NAMALWA (cell line): ENCODE measurements around the gene GRM7.

ENCODE experiments used
- DNase-seq: peaks from one replicate; pipeline ENCODE4 v3.0.0-alpha.2; 2015; ENCODE audit warnings: low spot score

The GRM7 gene

DNA sequence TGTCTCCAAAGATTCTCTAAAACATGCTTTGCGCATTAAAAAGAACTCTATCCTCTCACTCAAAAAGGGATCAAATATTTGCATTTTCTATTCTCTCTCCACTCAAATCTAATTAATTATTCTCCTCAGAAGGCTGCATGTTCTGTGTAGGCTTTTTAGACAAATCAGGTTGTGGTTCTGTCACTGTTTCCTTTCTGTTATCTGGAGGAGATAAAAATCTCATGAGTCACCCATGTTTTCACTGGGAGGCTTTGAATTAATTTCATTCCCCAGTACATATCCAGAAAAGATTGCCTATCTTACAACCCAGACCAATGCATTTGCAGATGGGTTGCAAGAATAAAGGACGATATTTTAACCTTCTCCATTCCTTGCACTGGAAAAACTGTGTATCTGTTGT, 446.5 kb downstream of the GRM7 start:
- no peak for DNase-seq

DNA sequence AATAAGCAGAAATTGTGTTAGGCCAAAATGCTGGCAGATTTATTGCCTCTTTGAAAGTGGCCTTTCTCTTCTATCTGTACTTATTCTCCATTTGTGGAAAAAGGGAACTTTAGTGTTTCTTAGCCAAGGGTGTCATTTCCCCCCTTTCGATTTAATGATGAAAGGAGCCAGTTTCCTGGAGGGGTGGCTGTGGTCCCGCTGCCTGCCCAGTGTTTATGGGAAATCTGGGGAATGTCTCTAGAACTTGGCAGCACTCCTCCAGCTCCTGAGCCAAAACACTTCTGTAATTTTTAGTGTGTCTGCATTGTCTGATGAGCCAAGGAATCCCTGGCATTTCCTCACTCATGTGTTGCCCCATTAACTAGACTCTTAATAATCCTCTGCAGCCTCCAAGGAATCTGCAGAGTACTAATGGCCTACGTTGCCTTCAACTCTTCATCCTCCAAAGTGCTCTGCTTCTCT, 448.8 kb downstream of the GRM7 start:
- DNase-seq = no peak

DNA sequence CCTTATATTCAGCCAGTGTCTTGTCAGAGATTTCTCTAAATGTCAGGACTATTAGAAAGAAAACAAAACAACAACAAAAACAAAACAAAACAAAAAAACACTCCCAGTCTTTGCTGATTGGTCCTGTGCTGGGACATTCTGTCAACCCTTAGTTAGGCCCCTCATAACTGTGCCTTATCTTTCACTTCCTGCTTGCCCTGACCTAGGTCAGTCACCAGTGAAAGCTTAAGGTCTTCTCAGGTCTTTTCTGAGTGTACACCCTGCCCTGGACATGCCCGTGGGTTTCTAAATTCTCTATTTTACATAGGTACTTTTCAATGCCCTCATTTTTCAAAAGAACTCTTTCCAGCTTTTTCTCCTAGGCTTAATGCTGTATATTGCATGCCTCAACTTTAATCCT, 454.1 kb downstream of the GRM7 start:
- DNase-seq = no peak

- DNase-seq = no peak
Measured at GRCh38 chr3:7322957-7323669, 462.2 kb downstream of the GRM7 start.

DNA sequence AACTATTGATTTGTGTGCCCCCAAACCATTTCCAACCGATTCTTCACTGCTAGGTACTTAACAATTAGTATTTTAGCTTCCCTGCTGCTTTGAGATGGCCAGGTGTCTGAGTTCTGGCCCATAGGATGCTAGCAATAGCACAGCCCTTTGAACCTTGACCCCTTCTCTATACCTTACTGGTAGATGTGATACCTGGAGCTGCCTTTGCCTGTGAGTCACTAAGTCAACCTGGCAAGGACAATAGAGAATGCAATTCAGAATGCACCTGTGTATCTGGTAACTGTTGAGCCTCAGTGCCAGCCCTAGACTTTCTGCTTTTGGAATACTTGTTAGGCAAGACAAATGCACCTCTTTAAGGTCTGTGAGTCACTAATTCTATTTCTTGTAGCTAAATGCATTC, 467.4 kb downstream of the GRM7 start:
- no peak for DNase-seq

DNA sequence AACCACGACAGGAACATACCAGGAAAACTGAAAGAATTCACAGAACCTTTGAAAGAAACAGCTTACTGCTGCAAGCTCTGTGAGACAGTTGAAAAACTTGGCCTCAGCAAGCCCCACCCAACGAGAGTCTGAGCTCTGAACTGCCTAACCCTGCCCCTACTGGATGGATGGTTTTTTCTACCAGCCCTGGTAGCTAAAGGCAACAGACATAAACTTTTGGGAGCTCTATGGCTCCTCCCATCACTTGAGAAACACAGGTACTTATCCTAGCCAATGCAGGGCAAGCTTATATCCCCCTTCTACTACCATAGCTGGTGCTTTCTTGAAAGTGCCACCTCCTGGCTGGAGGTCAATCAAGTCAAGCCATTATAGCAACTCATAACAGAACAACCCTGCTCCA, 471.8 kb downstream of the GRM7 start:
- DNase-seq = no peak

DNA sequence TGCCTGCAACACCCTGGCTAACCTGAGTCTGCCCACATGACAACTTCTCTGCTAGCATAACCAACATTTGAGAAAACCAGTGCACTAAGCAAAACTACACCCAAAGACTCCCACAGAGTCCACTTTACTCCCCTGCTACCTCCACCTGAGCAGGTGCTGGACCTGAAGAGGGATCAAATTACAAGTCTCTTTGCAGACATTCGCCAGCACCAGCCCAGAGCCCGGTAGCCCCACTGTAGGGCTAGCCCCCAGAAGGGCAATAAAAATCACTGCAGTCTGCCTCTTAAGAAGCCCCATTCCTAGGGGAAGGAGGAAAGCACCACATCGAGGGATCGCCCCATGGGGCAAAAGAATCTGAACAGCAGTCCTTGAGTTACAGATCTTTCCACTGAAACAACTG, 472.2 kb downstream of the GRM7 start:
- no peak for DNase-seq

- DNase-seq = no peak
Measured at GRCh38 chr3:7340795-7341194, 479.9 kb downstream of the GRM7 start.

- DNase-seq = no peak
Measured at GRCh38 chr3:7346364-7346763, 485.4 kb downstream of the GRM7 start.

DNA sequence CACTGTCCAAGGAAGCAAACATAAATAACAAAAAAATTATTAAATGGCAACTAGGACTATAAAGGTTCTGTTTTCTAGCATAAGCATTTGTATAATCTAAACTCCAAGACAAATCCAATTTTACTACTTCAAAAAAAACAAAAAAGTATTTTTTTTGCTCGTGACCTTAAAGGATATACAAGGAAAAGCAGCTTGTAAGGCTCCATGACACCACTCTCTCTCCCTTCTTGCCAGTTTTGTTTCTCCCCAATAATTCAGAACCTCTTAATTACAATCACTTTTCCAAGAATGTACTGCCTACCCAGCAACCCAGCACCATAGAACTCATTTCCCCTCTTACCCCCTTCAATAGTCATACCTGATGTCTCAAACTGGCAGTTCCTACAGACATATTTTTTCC, 496.2 kb downstream of the GRM7 start:
- DNase-seq = no peak

DNA sequence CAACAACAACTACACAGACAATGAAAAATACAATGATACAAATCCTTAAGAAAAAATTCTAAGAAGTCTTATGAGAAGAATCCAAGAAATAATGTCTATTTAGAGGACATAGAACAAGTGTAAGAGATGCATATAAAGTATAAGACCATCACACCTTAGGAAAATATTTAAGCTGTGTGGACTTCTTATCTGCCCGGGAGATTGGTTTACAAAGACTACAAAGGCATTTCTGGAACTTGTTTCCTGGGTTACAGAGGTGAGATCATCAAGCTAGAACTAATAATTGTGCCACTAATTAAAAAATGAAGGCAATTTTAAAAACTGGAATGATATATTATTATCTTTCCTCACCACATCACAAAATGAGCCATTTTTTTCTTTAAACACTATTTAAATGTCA, 507.1 kb downstream of the GRM7 start:
- no peak for DNase-seq

DNA sequence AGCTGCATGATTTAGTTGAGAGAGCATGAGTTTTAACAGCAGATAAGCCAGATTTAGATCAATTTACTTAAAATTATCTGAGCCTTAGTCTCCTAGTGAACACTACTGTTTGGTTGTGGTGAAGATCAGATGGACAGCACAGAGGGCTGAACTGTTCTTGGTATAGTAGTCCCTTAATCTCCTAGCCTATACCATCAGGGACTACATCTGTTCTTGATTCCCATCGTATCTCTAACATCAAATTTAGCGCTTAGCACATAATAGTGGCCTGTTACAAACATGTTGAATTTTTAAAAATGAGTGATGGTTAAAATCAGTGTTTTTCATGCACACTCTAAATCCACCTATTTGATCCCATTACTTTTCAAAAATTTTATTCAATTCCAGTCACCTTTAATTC, 507.7 kb downstream of the GRM7 start:
- no peak for DNase-seq

DNA sequence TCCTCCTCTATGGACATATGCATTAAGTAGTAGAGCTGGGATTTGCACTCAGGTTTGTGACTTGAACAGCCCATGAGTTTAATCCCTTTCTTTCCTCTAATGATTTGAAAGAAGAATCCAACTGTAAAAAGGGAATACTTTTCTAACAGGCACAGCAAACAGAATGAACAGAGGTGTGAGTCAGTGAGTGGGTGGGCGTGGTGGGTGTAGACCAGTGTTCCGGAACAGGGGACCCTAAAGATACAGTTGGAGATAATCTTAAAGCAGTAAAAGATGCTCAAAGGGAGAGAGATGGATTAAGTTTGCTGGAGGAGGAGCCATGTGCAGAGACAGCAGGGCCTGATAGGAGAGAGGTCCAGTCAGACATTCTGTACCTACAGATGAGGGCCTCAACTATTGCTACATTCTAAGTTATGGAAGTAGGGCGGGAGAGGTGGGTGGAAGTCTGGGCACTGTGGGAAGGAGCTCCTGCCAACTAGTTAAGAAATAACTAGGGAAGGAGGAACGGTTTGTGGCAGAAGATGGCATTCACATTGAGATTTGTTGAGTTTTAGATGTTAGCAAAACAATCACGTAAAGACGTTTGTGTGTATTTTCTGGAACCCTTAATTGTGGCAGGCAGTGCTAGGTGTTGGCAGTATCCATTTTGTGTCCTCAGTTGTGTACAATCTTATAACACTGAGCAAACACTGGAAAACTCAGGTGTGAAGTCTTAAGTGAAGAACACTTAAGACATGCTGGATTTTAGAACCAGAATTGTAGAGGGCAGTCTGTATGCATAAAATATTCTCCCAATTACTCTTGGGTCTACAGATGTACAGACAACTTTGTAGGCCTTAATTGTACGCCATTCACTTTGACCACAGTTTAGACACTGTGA, 511.0 kb downstream of the GRM7 start:
- DNase-seq = no peak

DNA sequence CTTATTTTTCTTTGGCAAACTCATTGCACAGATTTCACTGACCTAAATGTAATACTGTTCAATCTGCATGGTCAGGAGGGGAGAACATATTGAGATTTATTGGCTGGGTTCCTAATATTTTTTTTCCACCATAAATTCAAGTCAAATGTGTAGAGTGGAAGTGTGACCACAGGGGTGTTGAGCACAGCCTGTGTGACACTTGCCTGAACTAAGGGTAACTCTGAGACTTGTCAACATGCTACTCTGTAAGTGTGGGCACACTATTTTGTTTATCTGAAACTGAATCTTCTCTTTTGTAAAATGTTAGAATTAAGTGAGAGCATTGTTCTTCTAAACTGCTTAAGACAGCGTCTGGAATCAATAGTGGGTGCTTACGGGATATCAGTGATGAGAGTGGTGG, 516.2 kb downstream of the GRM7 start:
- no peak for DNase-seq

DNA sequence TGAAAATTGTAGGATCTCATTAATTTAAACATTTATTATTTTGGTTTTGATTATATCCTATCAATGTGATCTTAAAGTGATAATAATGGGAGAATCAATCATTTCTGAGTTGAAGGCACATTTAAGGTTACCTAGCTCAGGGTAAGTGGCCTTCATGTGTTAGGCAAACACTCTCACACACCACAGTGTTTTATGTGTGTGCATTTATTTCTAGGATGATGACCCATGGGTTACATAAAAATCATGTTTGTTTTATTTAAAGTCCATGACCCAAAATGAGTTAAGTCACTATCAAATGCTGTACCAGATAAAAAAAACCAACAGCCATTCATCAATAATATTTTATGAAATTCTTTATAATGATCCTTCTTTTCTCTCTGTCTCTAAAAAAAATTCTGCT, 520.8 kb downstream of the GRM7 start:
- no peak for DNase-seq

GRCh38 chr3:7382293-7383010, 521.5 kb downstream of the GRM7 start:
- no peak for DNase-seq

DNA sequence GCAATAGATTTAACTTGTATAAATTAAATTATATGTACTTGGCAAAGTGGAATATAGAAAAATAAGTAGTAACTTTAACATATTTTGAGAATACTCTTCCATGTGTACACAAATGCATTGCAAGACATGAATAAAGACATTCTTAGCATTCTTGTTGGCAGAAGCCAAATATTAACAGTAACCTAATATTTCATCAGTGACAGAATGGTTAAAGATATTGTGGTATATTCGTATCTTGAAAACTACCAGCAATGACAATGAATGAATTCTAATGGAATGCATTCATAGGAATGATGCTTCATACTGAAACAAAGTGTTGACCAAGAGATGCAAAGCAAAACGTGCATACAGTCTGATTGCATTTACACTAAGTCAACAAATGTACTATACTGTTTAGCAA, 524.7 kb downstream of the GRM7 start:
- no peak for DNase-seq

- no peak for DNase-seq
Measured at GRCh38 chr3:7388026-7388425, 527.1 kb downstream of the GRM7 start.

DNA sequence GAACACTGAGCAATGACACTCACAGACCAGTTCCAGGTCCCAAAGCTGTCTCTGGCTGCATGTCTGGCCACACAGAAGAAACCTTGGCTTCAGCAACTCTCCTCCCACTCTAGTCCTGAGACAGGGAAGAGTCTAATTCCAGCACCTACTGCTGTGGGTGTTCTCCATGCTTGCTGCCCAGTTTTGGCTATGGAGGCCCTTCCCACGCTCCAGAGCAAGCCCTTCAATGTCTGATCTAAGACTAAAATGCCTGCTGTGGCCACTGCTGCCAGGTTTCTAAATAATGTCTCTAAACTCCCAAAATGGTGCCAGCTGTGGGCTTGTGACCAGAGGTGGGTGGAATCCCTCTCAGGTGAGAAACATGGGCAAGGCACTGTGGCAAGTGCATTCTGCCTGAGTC, 531.3 kb downstream of the GRM7 start:
- DNase-seq = no peak

DNA sequence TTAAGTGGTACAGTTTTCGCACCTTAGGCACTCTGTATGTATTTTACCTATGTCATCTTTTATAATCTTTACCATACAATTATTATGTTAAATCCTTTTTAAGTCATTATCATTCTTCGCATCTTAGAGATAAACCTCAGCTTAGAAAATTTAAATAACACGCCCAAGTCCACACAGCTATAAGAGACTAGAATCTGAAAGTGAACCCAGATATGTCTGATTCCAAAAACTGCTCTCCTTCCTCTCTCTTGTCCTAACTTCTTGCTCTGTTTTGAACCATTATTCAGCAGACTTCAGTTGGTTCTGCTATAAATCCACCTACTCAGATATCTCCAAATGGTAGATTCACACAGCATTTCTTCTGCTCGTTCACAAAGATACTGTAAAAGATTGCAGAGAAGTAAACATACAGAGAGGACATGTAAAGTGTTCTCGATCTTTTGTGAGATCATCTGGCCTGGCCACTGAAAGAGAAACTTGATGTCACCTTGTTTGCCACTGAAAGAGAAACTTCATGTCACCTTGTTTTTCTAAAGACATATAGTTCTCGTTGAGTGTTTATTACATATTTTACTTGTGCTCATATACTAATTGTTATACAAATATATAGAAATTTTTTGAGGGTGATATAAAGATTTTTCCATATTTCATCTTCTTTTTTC, 533.2 kb downstream of the GRM7 start:
- no peak for DNase-seq

- no peak for DNase-seq
Measured at GRCh38 chr3:7396534-7396933, 535.6 kb downstream of the GRM7 start.

- no peak for DNase-seq
Measured at GRCh38 chr3:7397097-7397496, 536.2 kb downstream of the GRM7 start.
